ENCODE results near the gene CUL4A.

The CUL4A gene

GRCh38 chr13:113168211-113168610 lies 41.2 kb upstream of the CUL4A start:
- H3K4me1 ChIP-seq (ENCODE audit: insufficient read depth, low read length): no peaks in the 10 kb centered on the region; the same call in 1 of the 2 replicates
- peaks cover 49% of the 10 kb centered on the region; the same call in 1 of the 2 replicates for H3K36me3 ChIP-seq (ENCODE audit: insufficient read depth, low read depth, low read length)
- no peak overlapping the region for H3K27ac ChIP-seq (ENCODE audit: low read length)
- no peaks in the 10 kb centered on the region for H3K9me3 ChIP-seq (ENCODE audit: insufficient read depth, low read depth, low read length)
- H3K27me3 ChIP-seq (ENCODE audit: insufficient read depth, low read length): no peaks in the 10 kb centered on the region
- H3K4me3 ChIP-seq (ENCODE audit: low read length): no peak overlapping the region
- no peak overlapping the region for H3K9ac ChIP-seq (ENCODE audit: low read depth, low read length)

GRCh38 chr13:113169277-113170272 lies 39.8 kb upstream of the CUL4A start:
- Histone ChIP-seq H3K4me1 (ENCODE audit: insufficient read depth, low read length) (no peaks in the 10 kb centered on the region), H3K27me3 (ENCODE audit: insufficient read depth, low read length) (no peaks in the 10 kb centered on the region), H3K9me3 (ENCODE audit: insufficient read depth, low read depth, low read length) (no peaks in the 10 kb centered on the region), H3K4me3 (ENCODE audit: low read length) (no peak overlapping the region), H3K27ac (ENCODE audit: low read length) (no peak overlapping the region), H3K36me3 (ENCODE audit: insufficient read depth, low read depth, low read length) (peaks cover 55% of the 10 kb centered on the region), H3K9ac (ENCODE audit: low read depth, low read length) (no peak overlapping the region)

GRCh38 chr13:113170511-113170910 lies 38.9 kb upstream of the CUL4A start:
- Histone ChIP-seq H3K9ac (ENCODE audit: low read depth, low read length) (no peak overlapping the region), H3K9me3 (ENCODE audit: insufficient read depth, low read depth, low read length) (no peaks in the 10 kb centered on the region), H3K36me3 (ENCODE audit: insufficient read depth, low read depth, low read length) (peaks cover 64% of the 10 kb centered on the region), H3K4me1 (ENCODE audit: insufficient read depth, low read length) (no peaks in the 10 kb centered on the region), H3K27ac (ENCODE audit: low read length) (no peak overlapping the region), H3K27me3 (ENCODE audit: insufficient read depth, low read length) (no peaks in the 10 kb centered on the region), H3K4me3 (ENCODE audit: low read length) (no peak overlapping the region)

GRCh38 chr13:113171250-113172125 lies 37.9 kb upstream of the CUL4A start:
- H3K27me3 ChIP-seq (ENCODE audit: insufficient read depth, low read length): no peaks in the 10 kb centered on the region
- H3K9ac ChIP-seq (ENCODE audit: low read depth, low read length): no peak overlapping the region
- H3K9me3 ChIP-seq (ENCODE audit: insufficient read depth, low read depth, low read length): no peaks in the 10 kb centered on the region
- H3K36me3 ChIP-seq (ENCODE audit: insufficient read depth, low read depth, low read length): peaks cover 74% of the 10 kb centered on the region
- H3K27ac ChIP-seq (ENCODE audit: low read length): no peak overlapping the region
- H3K4me3 ChIP-seq (ENCODE audit: low read length): no peak overlapping the region
- H3K4me1 ChIP-seq (ENCODE audit: insufficient read depth, low read length): no peaks in the 10 kb centered on the region

GRCh38 chr13:113172419-113172926 lies 36.9 kb upstream of the CUL4A start:
- Histone ChIP-seq H3K9me3 (ENCODE audit: insufficient read depth, low read depth, low read length) (no peaks in the 10 kb centered on the region), H3K36me3 (ENCODE audit: insufficient read depth, low read depth, low read length) (peaks cover 82% of the 10 kb centered on the region), H3K27ac (ENCODE audit: low read length) (no peak overlapping the region), H3K27me3 (ENCODE audit: insufficient read depth, low read length) (no peaks in the 10 kb centered on the region), H3K4me1 (ENCODE audit: insufficient read depth, low read length) (no peaks in the 10 kb centered on the region), H3K4me3 (ENCODE audit: low read length) (no peak overlapping the region), H3K9ac (ENCODE audit: low read depth, low read length) (no peak overlapping the region)

GRCh38 chr13:113176280-113176679 lies 33.1 kb upstream of the CUL4A start:
- Histone ChIP-seq H3K27ac (ENCODE audit: low read length) (no peak overlapping the region), H3K4me1 (ENCODE audit: insufficient read depth, low read length) (peaks cover 10% of the 10 kb centered on the region), H3K36me3 (ENCODE audit: insufficient read depth, low read depth, low read length) (peaks cover 89% of the 10 kb centered on the region)

GRCh38 chr13:113176822-113177221 lies 32.6 kb upstream of the CUL4A start:
- Histone ChIP-seq H3K4me1 (ENCODE audit: insufficient read depth, low read length) (peaks cover 10% of the 10 kb centered on the region), H3K9ac (ENCODE audit: low read depth, low read length) (no peak overlapping the region), H3K4me3 (ENCODE audit: low read length) (no peak overlapping the region), H3K9me3 (ENCODE audit: insufficient read depth, low read depth, low read length) (no peaks in the 10 kb centered on the region), H3K27me3 (ENCODE audit: insufficient read depth, low read length) (no peaks in the 10 kb centered on the region), H3K27ac (ENCODE audit: low read length) (no peak overlapping the region), H3K36me3 (ENCODE audit: insufficient read depth, low read depth, low read length) (peaks cover 89% of the 10 kb centered on the region)

More at GRCh38 chr13:113176280-113176679, 33.1 kb upstream of the CUL4A start:
- no peak overlapping the region for H3K9ac ChIP-seq (ENCODE audit: low read depth, low read length)
- H3K9me3 ChIP-seq (ENCODE audit: insufficient read depth, low read depth, low read length): no peaks in the 10 kb centered on the region
- H3K27me3 ChIP-seq (ENCODE audit: insufficient read depth, low read length): no peaks in the 10 kb centered on the region
- H3K4me3 ChIP-seq (ENCODE audit: low read length): no peak overlapping the region

GRCh38 chr13:113178070-113178895 lies 31.1 kb upstream of the CUL4A start:
- no peak overlapping the region for H3K27ac ChIP-seq (ENCODE audit: low read length)
- no peaks in the 10 kb centered on the region for H3K27me3 ChIP-seq (ENCODE audit: insufficient read depth, low read length)
- H3K4me3 ChIP-seq (ENCODE audit: low read length): no peak overlapping the region
- H3K36me3 ChIP-seq (ENCODE audit: insufficient read depth, low read depth, low read length): peaks cover 87% of the 10 kb centered on the region
- H3K9ac ChIP-seq (ENCODE audit: low read depth, low read length): 0 out of 2 replicates have a peak overlapping the region, but pooled peaks have one; percentile 28
- H3K9me3 ChIP-seq (ENCODE audit: insufficient read depth, low read depth, low read length): no peaks in the 10 kb centered on the region
- peaks cover 10% of the 10 kb centered on the region for H3K4me1 ChIP-seq (ENCODE audit: insufficient read depth, low read length)

GRCh38 chr13:113178896-113179167 lies 30.6 kb upstream of the CUL4A start:
- H3K9ac ChIP-seq (ENCODE audit: low read depth, low read length): 0 out of 2 replicates have a peak overlapping the region, but pooled peaks have one; percentile 28
- no peak overlapping the region for H3K27ac ChIP-seq (ENCODE audit: low read length)
- no peaks in the 10 kb centered on the region for H3K27me3 ChIP-seq (ENCODE audit: insufficient read depth, low read length)
- H3K4me3 ChIP-seq (ENCODE audit: low read length): no peak overlapping the region
- H3K4me1 ChIP-seq (ENCODE audit: insufficient read depth, low read length): peaks cover 10% of the 10 kb centered on the region
- H3K9me3 ChIP-seq (ENCODE audit: insufficient read depth, low read depth, low read length): no peaks in the 10 kb centered on the region
- peaks cover 93% of the 10 kb centered on the region for H3K36me3 ChIP-seq (ENCODE audit: insufficient read depth, low read depth, low read length)

- Histone ChIP-seq H3K4me1 (ENCODE audit: insufficient read depth, low read length) (peaks cover 10% of the 10 kb centered on the region), H3K27ac (ENCODE audit: low read length) (no peak overlapping the region), H3K9ac (ENCODE audit: low read depth, low read length) (no peak overlapping the region), H3K36me3 (ENCODE audit: insufficient read depth, low read depth, low read length) (peaks cover 93% of the 10 kb centered on the region), H3K27me3 (ENCODE audit: insufficient read depth, low read length) (no peaks in the 10 kb centered on the region), H3K4me3 (ENCODE audit: low read length) (no peak overlapping the region), H3K9me3 (ENCODE audit: insufficient read depth, low read depth, low read length) (no peaks in the 10 kb centered on the region)
Measured at GRCh38 chr13:113179374-113180230, 29.8 kb upstream of the CUL4A start.
